Sigmoid colon (tissue), 7 donors: ENCODE results near the gene KRTCAP2. TPM values are rescaled to one million over a fixed set of nuclear protein-coding genes. Genes with fewer than 3 reads are reported as not detected.
A peak's percentile ranks its signal among the peaks of the same experiment; 100 is the strongest.

Experiments used
- DNase-seq: peaks from one replicate; pipeline ENCODE4 v3.0.0-alpha.2; 2019
- H3K27ac ChIP-seq, 4 donors: fragments of 200-600 bp; sonication (generic); one replicate each; pipeline ENCODE4 v1.5.1; 2016 to 2019; ENCODE audit warnings: mild to moderate bottlenecking in 1 of 4
- H3K27me3 ChIP-seq, 3 donors: fragments of 200-600 bp; sonication (generic); one replicate each; pipeline ENCODE4 v1.5.1; 2019; ENCODE audit warnings: mild to moderate bottlenecking in 1 of 3
- H3K36me3 ChIP-seq, 4 donors: fragments of 200-600 bp; sonication (generic); one replicate each; pipeline ENCODE4 v1.5.1; 2016 to 2019
- H3K4me1 ChIP-seq, 4 donors: fragments of 200-600 bp; sonication (generic); one replicate each; pipeline ENCODE4 v1.5.1; 2017 to 2019
- H3K4me3 ChIP-seq, 4 donors: fragments of 200-600 bp; sonication (generic); one replicate each; pipeline ENCODE4 v1.5.1; 2017 to 2019; ENCODE audit warnings: mild to moderate bottlenecking in 2 of 4, moderate library complexity in 1 of 4
- H3K9me3 ChIP-seq, 4 donors: fragments of 200-600 bp in 3 of 4; sonication (generic) in 3 of 4; one replicate each; pipeline versions ENCODE4 v1.5.1 to v1.6.1; 2013 to 2019
- EP300 ChIP-seq, 4 donors: sonication (generic); formaldehyde crosslinking; IDR thresholded peaks; one replicate each; pipeline ENCODE4 v1.6.1; 2017; ENCODE audit warnings: antibody characterized with exemption in 4 of 4
- POLR2A ChIP-seq, 2 donors: fragments of 450-650 bp; IDR thresholded peaks; one replicate each; pipeline ENCODE4 v1.6.1; 2016; ENCODE audit warnings: antibody characterized with exemption in 2 of 2, mild to moderate bottlenecking in 2 of 2, moderate library complexity in 2 of 2
- POLR2AphosphoS5 ChIP-seq, 4 donors: sonication (generic); formaldehyde crosslinking; IDR thresholded peaks; one replicate each; pipeline ENCODE4 v1.6.1; 2017; ENCODE audit warnings: antibody characterized with exemption in 4 of 4
- WGBS, 2 donors: extraction: QIAGEN DNeasy Blood & Tissue Kit; methylation state at CpG; one replicate each; pipeline ENCODE4 v1.1.7; 2013; 5-methylcytosine and 5-hydroxymethylcytosine counted together
- intact Hi-C: fragments of 100-400 bp; cut with DNase I; formaldehyde crosslinking; loops from one replicate; pipeline ENCODE4 v1.15.1; 2023
- polyA plus RNA-seq, 3 donors: library from polyadenylated mRNA; stranded (reverse); fragments of 200-250 nt; gene quantifications; one replicate each; pipeline ENCODE4 v1.2.3, GENCODE V29; 2013
- total RNA-seq, 4 donors: library from RNA; depleted of rRNA; stranded (reverse); fragments of >200 nt; gene quantifications; one replicate each; pipeline ENCODE4 v1.1.0, GENCODE V29; 2016
- TF ChIP-seq, protein P1 (sequence below), 4 experiments: fragments of 450-650 bp in 3 of 4; fragments of 200-600 bp in 1 of 4; IDR thresholded peaks; one replicate each; pipeline ENCODE4 v1.5.1; 2016 to 2019; ENCODE audit warnings: antibody characterized with exemption in 4 of 4, mild to moderate bottlenecking in 3 of 4, moderate library complexity in 2 of 4
- donor health status: healthy with polysubstance abuse.
- donor health status: Bipolar disorder and iron deficiency.
- donor health status: healthy.

The KRTCAP2 gene
- total and polyA plus RNA-seq, 7 donors: 72.9 to 245 (median 113) TPM

DNA sequence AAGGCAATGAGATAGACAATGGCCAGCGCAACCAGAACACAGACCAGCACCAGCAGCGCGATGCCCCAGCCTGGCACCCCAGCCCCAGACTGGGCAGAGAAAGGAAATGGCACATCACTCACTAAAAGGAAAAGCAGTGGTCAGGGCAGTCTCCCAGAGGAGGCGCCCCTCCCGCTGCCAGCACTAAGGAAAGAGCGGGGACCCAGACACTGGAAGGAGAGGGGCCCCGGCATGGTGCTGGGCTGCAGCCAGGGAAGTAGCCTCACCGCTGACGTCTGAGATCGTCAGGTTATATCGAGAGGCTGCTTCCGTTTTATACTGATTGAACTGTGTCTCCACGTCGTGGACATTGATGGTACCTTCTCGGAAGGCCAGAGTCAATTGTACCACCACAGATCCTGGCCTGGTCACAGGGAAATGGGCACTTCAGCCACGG lies 14.4 kb upstream of the KRTCAP2 start:
- no peaks in the 10 kb centered on the region for H3K36me3 ChIP-seq
- TF ChIP-seq POLR2AphosphoS5 (IDR thresholded peaks at IDR 0.05) (no peak), EP300 (IDR thresholded peaks at IDR 0.05) (no peak), POLR2A (IDR thresholded peaks at IDR 0.05) (no peak)
- TF ChIP-seq, protein P1, sequence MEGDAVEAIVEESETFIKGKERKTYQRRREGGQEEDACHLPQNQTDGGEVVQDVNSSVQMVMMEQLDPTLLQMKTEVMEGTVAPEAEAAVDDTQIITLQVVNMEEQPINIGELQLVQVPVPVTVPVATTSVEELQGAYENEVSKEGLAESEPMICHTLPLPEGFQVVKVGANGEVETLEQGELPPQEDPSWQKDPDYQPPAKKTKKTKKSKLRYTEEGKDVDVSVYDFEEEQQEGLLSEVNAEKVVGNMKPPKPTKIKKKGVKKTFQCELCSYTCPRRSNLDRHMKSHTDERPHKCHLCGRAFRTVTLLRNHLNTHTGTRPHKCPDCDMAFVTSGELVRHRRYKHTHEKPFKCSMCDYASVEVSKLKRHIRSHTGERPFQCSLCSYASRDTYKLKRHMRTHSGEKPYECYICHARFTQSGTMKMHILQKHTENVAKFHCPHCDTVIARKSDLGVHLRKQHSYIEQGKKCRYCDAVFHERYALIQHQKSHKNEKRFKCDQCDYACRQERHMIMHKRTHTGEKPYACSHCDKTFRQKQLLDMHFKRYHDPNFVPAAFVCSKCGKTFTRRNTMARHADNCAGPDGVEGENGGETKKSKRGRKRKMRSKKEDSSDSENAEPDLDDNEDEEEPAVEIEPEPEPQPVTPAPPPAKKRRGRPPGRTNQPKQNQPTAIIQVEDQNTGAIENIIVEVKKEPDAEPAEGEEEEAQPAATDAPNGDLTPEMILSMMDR (IDR thresholded peaks at IDR 0.05): no peak
- intact Hi-C loops: no loop called here
- no peak overlapping the region for H3K4me3 ChIP-seq
- no peak overlapping the region for H3K27ac ChIP-seq
- 78 to 83% methylated on average over 16 of the region's 16 CpGs for WGBS, 2 donors
- no peaks in the 10 kb centered on the region for H3K27me3 ChIP-seq
- H3K4me1 ChIP-seq: peaks cover 0 to 6% (median 2%) of the 10 kb centered on the region in 4 donors
- no peaks in the 10 kb centered on the region for H3K9me3 ChIP-seq
- DNase-seq: peak; percentile 53

DNA sequence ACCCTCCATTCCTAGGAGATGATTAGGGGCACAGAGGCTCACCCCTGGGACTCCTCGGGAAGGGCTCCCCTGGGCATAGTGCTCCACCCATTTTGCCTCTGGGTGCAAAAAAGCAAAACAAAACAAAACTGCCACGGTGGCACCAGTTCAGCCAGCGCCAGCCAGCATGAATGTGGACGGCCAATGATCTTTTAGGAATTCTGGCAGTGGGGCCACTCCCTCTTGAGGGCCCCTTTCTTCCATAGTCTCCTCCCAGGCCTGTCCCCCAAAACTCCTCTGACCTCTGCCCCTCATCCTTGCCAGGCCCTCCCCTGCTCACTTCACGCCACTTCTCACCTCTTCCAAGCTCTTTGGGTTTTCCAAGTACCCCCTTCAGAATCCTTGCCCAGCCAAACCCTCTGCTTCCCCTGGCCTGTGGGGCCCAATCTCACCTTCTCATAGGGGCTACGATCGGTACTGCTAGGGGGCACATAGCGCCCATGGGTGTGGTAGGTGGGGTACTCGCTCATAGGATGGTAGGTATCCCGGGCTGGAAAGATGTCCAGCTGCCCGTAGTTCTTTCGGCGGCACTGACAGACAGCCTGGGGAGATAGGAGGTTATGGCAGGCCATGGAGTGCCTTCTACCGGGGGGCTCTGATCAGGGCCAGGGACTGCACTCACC lies 13.8 kb upstream of the KRTCAP2 start:
- Histone ChIP-seq H3K36me3 (no peaks in the 10 kb centered on the region), H3K27me3 (no peaks in the 10 kb centered on the region), H3K9me3 (no peaks in the 10 kb centered on the region), H3K4me3 (no peak overlapping the region), H3K4me1 (peaks cover 0 to under 1% (median 0%) of the 10 kb centered on the region in 4 donors), H3K27ac (no peak overlapping the region)
- TF ChIP-seq, protein P1 (IDR thresholded peaks at IDR 0.05): no peak
- TF ChIP-seq POLR2AphosphoS5 (IDR thresholded peaks at IDR 0.05) (no peak), POLR2A (IDR thresholded peaks at IDR 0.05) (no peak), EP300 (IDR thresholded peaks at IDR 0.05) (no peak)
- peak; percentile 40 for DNase-seq
- WGBS, 2 donors: 51 to 73% methylated on average over 14 of the region's 14 CpGs
- intact Hi-C loops: no loop called here

DNA sequence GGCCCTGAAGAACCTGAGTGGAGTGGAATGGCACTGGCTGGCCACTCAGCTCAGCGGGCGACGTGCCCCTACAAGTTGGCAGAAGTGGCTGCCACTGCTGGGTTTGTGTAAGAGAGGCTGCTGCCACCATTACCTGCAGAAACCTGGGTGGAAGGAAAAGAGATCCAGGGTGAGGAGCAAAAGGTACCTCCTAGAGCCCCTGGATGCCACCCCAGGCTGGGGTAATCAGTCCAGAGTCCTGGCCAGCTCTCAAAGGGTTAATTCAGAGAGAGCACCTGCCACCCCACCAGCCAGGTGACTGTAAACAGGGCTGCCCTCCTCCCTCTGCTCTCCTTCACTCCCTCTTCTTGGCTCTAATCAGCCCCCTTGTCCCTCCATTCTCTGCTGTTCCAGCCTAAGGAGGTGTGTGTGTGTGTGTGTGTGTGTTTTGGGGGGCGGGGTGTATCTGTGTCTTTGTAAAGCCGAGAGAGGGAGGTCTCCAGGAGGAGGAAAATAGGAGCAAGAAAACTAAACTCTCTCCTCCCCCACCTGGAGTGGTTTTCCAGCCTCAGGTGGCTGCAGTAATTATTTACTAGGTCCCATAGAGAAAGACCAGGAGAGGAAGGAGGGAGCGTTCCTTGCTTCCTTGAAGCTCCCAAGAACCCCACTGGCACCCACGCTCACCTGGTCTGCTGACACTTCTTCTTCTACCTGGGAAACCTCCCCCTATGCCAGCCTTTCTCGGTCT lies 13.1 kb upstream of the KRTCAP2 start:
- WGBS, 2 donors: 31 to 69% methylated on average over 8 of the region's 8 CpGs
- Histone ChIP-seq H3K4me3 (no peak overlapping the region), H3K4me1 (no peaks in the 10 kb centered on the region), H3K36me3 (no peaks in the 10 kb centered on the region), H3K27ac (no peak overlapping the region), H3K9me3 (no peaks in the 10 kb centered on the region), H3K27me3 (no peaks in the 10 kb centered on the region)
- no peak for TF ChIP-seq EP300 (IDR thresholded peaks at IDR 0.05)
- no peak for TF ChIP-seq POLR2A (IDR thresholded peaks at IDR 0.05)
- TF ChIP-seq POLR2AphosphoS5 (IDR thresholded peaks at IDR 0.05): no peak
- TF ChIP-seq, protein P1 (IDR thresholded peaks at IDR 0.05): no peak
- intact Hi-C loops: no loop called here
- peak; percentile 40 for DNase-seq

DNA sequence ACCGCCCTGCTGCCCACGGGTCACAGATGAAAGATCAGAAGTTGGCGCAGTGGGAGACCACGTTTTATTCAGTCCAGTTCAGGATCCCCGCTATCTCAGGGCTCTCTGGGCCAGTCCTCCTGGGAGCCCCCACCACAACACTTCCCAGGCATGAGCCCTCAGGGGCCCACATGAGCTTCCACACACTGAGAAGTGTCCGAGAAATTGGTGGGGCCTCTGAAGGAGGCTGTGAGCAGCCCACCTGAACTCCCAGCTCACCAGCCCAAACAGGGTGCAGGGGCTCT lies 12.6 kb upstream of the KRTCAP2 start:
- Histone ChIP-seq H3K4me1 (no peaks in the 10 kb centered on the region), H3K27me3 (no peaks in the 10 kb centered on the region), H3K36me3 (no peaks in the 10 kb centered on the region), H3K9me3 (no peaks in the 10 kb centered on the region), H3K4me3 (no peak overlapping the region), H3K27ac (no peak overlapping the region)
- DNase-seq: no peak
- no peak for TF ChIP-seq POLR2AphosphoS5 (IDR thresholded peaks at IDR 0.05)
- no peak for TF ChIP-seq EP300 (IDR thresholded peaks at IDR 0.05)
- TF ChIP-seq, protein P1 (IDR thresholded peaks at IDR 0.05): no peak
- TF ChIP-seq POLR2A (IDR thresholded peaks at IDR 0.05): no peak
- WGBS, 2 donors: 39 to 57% methylated on average over 6 of the region's 6 CpGs
- intact Hi-C loops: no loop called here
